Mesenchymal stem cell (in vitro differentiated cells and primary cell): ENCODE measurements around the gene ZNF75A.

Source experiments
- DNase-seq: peaks from one replicate; pipeline ENCODE4 v3.0.0-alpha.2; 2013
- H2AFZ ChIP-seq: one replicate; pipeline ENCODE4 v1.6.1; 2013; ENCODE audit warnings: low read depth, mild to moderate bottlenecking, control low read depth, inconsistent platforms, low read length, moderate library complexity
- H2AK5ac ChIP-seq: 2 replicates; pipeline ENCODE4 v1.6.1; 2013; ENCODE audit warnings: low read length, moderate library complexity, mild to moderate bottlenecking, inconsistent platforms; ENCODE audit not compliant: severe bottlenecking
- H2BK120ac ChIP-seq: one replicate; pipeline ENCODE4 v1.6.1; 2013; ENCODE audit warnings: low read depth, mild to moderate bottlenecking, inconsistent platforms, low read length, moderate library complexity
- H2BK12ac ChIP-seq, 2 experiments: one replicate each; pipeline ENCODE4 v1.6.1; 2013; ENCODE audit warnings: inconsistent platforms in 2 of 2, low read length in 2 of 2, mild to moderate bottlenecking in 2 of 2, moderate library complexity in 2 of 2, control low read depth in 1 of 2
- H2BK15ac ChIP-seq: one replicate; pipeline ENCODE4 v1.6.1; 2013; ENCODE audit warnings: mild to moderate bottlenecking, low read depth, inconsistent platforms; ENCODE audit not compliant: poor library complexity, severe bottlenecking
- H2BK5ac ChIP-seq: 2 replicates; pipeline ENCODE4 v1.6.1; 2013; ENCODE audit warnings: low read depth, mild to moderate bottlenecking, low read length, control low read depth, inconsistent platforms; ENCODE audit not compliant: poor library complexity, severe bottlenecking
- H3K14ac ChIP-seq, 2 experiments: one replicate each; pipeline ENCODE4 v1.6.1; 2013; ENCODE audit warnings: inconsistent platforms in 2 of 2, low read length in 2 of 2, control low read depth in 1 of 2, mild to moderate bottlenecking in 1 of 2, moderate library complexity in 1 of 2
- H3K18ac ChIP-seq, 2 experiments: one replicate each; pipeline ENCODE4 v1.6.1; 2013; ENCODE audit warnings: inconsistent platforms in 2 of 2, low read length in 2 of 2, control low read depth in 1 of 2, low read depth in 1 of 2, mild to moderate bottlenecking in 1 of 2
- H3K23ac ChIP-seq, 2 experiments: one replicate each; pipeline ENCODE4 v1.6.1; 2013; ENCODE audit warnings: inconsistent platforms in 2 of 2, low read length in 2 of 2, mild to moderate bottlenecking in 2 of 2, moderate library complexity in 2 of 2, control low read depth in 1 of 2
- H3K27ac ChIP-seq: 2 replicates; pipeline ENCODE4 v1.5.1; 2013; ENCODE audit warnings: mild to moderate bottlenecking, moderate library complexity, low read length, control low read depth, inconsistent platforms; ENCODE audit not compliant: poor library complexity, severe bottlenecking
- H3K27me3 ChIP-seq, 2 experiments: 2 replicates each; pipeline versions ENCODE4 v1.6.1 to v1.7.0; 2013; ENCODE audit warnings: low read length in 2 of 2, mild to moderate bottlenecking in 2 of 2, moderate library complexity in 2 of 2, control low read depth in 1 of 2, inconsistent platforms in 1 of 2; ENCODE audit not compliant: control insufficient read depth in 1 of 2, insufficient read depth in 1 of 2
- H3K36me3 ChIP-seq, 2 experiments: 2 replicates each; pipeline versions ENCODE4 v1.6.1 to v1.7.0; 2013; ENCODE audit warnings: low read length in 2 of 2, control low read depth in 1 of 2, inconsistent platforms in 1 of 2, low read depth in 1 of 2, mild to moderate bottlenecking in 1 of 2; ENCODE audit not compliant: insufficient read depth in 2 of 2, control insufficient read depth in 1 of 2
- H3K4ac ChIP-seq, 2 experiments: one replicate each; pipeline ENCODE4 v1.6.1; 2013; ENCODE audit warnings: inconsistent platforms in 2 of 2, low read length in 2 of 2, mild to moderate bottlenecking in 2 of 2, moderate library complexity in 2 of 2, control low read depth in 1 of 2, low read depth in 1 of 2
- H3K4me1 ChIP-seq: 2 replicates; pipeline ENCODE4 v1.6.1; 2013; ENCODE audit warnings: low read depth, low read length, control low read depth; ENCODE audit not compliant: control insufficient read depth, insufficient read depth
- H3K4me2 ChIP-seq: 2 replicates; pipeline ENCODE4 v1.6.1; 2013; ENCODE audit warnings: low read length, mild to moderate bottlenecking, inconsistent platforms; ENCODE audit not compliant: poor library complexity, severe bottlenecking
- H3K4me3 ChIP-seq, 2 experiments: 2 replicates each; pipeline versions ENCODE4 v1.5.1 to v1.7.0; 2013; ENCODE audit warnings: low read length in 2 of 2, mild to moderate bottlenecking in 2 of 2, control low read depth in 1 of 2, low read depth in 1 of 2; ENCODE audit not compliant: insufficient read depth in 1 of 2
- H3K79me1 ChIP-seq: replicated peaks from 2 replicates; pipeline ENCODE4 v1.6.1; 2013; ENCODE audit warnings: mild to moderate bottlenecking, control low read depth, low read length, inconsistent platforms; ENCODE audit not compliant: poor library complexity, severe bottlenecking
- H3K9ac ChIP-seq: 2 replicates; pipeline ENCODE4 v1.7.0; 2013; ENCODE audit warnings: mild to moderate bottlenecking, low read length, moderate library complexity
- H3K9me3 ChIP-seq: 2 replicates; pipeline ENCODE4 v1.7.0; 2013; ENCODE audit warnings: mild to moderate bottlenecking, low read length; ENCODE audit not compliant: control insufficient read depth
- H4K8ac ChIP-seq: one replicate; pipeline ENCODE4 v1.6.1; 2013; ENCODE audit warnings: inconsistent platforms, mild to moderate bottlenecking, low read length, moderate library complexity
- H4K91ac ChIP-seq: one replicate; pipeline ENCODE4 v1.6.1; 2013; ENCODE audit warnings: mild to moderate bottlenecking, low read length, inconsistent platforms
- WGBS: methylation state at CpG from one replicate; pipeline ENCODE4 v1.1.7; 2013; ENCODE audit warnings: mixed read lengths; 5-methylcytosine and 5-hydroxymethylcytosine counted together

ZNF75A gene

DNA sequence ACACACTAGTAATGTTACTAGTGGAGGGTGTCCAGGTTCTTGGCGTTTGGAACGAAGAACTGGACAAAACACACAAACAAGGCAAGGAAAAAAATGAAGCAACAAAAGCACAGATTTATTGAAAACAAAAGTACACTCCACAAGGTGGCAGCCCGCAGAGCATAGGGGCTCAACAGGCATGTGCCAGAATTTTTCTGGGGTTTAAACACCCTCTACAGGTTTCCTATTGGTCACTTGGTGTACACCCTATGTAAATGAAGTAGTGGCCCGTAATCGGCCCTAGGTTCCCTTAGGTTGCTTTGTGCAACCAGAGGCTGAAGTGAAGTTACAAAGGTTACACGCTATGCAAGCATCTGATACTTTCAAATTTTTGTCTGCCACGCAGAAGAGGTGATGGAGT, 58.5 kb downstream of the ZNF75A start:
- H4K8ac ChIP-seq, result no peak overlapping the region
- H3K18ac ChIP-seq, result no peak overlapping the region
- no peak overlapping the region for H2BK12ac ChIP-seq
- H3K27ac ChIP-seq, result no peak overlapping the region
- H3K9ac ChIP-seq, result no peak overlapping the region
- no peaks in the 10 kb centered on the region for H3K36me3 ChIP-seq
- H2AK5ac ChIP-seq, result no peak overlapping the region
- no peak for DNase-seq
- H3K27me3 ChIP-seq, result peaks cover 0 to 9% of the 10 kb centered on the region in 2 experiments
- H2BK5ac ChIP-seq, result no peak overlapping the region
- WGBS, result 93% methylated on average over 7 of the region's 7 CpGs
- H2BK15ac ChIP-seq, result no peak overlapping the region
- H3K4me3 ChIP-seq, result peak overlapping the region in 1 of 2 experiments; percentile 84
- no peak overlapping the region for H3K14ac ChIP-seq
- no peak overlapping the region for H3K4ac ChIP-seq
- no peak overlapping the region for H2BK120ac ChIP-seq
- H4K91ac ChIP-seq, result no peak overlapping the region
- H2AFZ ChIP-seq, result no peak overlapping the region
- H3K4me2 ChIP-seq, result no peak overlapping the region
- H3K23ac ChIP-seq, result no peak overlapping the region
- H3K9me3 ChIP-seq, result peaks cover 20% of the 10 kb centered on the region
- H3K4me1 ChIP-seq, result no peaks in the 10 kb centered on the region
- H3K79me1 ChIP-seq, result no peaks in the 10 kb centered on the region

GRCh38 chr16:3364774-3365427, 59.6 kb downstream of the ZNF75A start:
- no peak overlapping the region for H4K91ac ChIP-seq
- H2AK5ac ChIP-seq, result no peak overlapping the region
- no peak overlapping the region for H4K8ac ChIP-seq
- H3K79me1 ChIP-seq, result no peaks in the 10 kb centered on the region
- H2BK12ac ChIP-seq, result no peak overlapping the region
- no peak overlapping the region for H3K14ac ChIP-seq
- peak overlapping the region in 1 of 2 experiments; percentile 84 for H3K4me3 ChIP-seq
- no peak overlapping the region for H3K23ac ChIP-seq
- H3K36me3 ChIP-seq, result no peaks in the 10 kb centered on the region
- no peak overlapping the region for H2BK120ac ChIP-seq
- no peak overlapping the region for H2BK5ac ChIP-seq
- H3K27ac ChIP-seq, result no peak overlapping the region
- WGBS, result 91% methylated on average over 42 of the region's 42 CpGs
- H2BK15ac ChIP-seq, result no peak overlapping the region
- H3K9ac ChIP-seq, result peak overlapping the region; percentile 93
- peaks cover 20% of the 10 kb centered on the region for H3K9me3 ChIP-seq
- no peak overlapping the region for H2AFZ ChIP-seq
- DNase-seq, result no peak
- no peak overlapping the region for H3K18ac ChIP-seq
- H3K4me1 ChIP-seq, result no peaks in the 10 kb centered on the region
- H3K4me2 ChIP-seq, result no peak overlapping the region
- H3K27me3 ChIP-seq, result peaks cover 0 to 9% of the 10 kb centered on the region in 2 experiments
- H3K4ac ChIP-seq, result no peak overlapping the region
